B cell (primary cell): Measurements from ENCODE around the gene AAMP. TPM values are rescaled to one million over a fixed set of nuclear protein-coding genes. Genes with fewer than 3 reads are reported as not detected.

Experiments
- ATAC-seq: fragments of 200-7000 bp; cut with Tn5 transposase; one replicate; pipeline ENCODE4 v1.10.0; 2021; ENCODE audit warnings: low read depth, mild to moderate bottlenecking, moderate number of reproducible peaks, moderate library complexity
- CTCF ChIA-PET: fragments of 350-600 bp; sonication (Branson Sonifier 250); formaldehyde crosslinking; loops from one replicate; lab custom pipeline; 2021; ENCODE audit warnings: antibody characterized with exemption, inconsistent platforms; lab: Charles Lee
- POLR2A ChIA-PET: fragments of 350-600 bp; sonication (Branson Sonifier 250); formaldehyde crosslinking; loops from one replicate; lab custom pipeline; 2021; ENCODE audit warnings: antibody characterized with exemption; lab: Charles Lee
- DNase-seq: peaks from one replicate; pipeline ENCODE4 v3.0.0; 2013
- H2AFZ ChIP-seq: 2 replicates; pipeline ENCODE4 v1.6.1; 2012; ENCODE audit warnings: mild to moderate bottlenecking, low read depth, low read length; ENCODE audit not compliant: insufficient read depth, poor library complexity, severe bottlenecking
- H3K27ac ChIP-seq, 2 donors: 1 replicate in 1 of 2; 2 replicates in 1 of 2; pipeline ENCODE4 v1.5.1; 2012 to 2013; ENCODE audit warnings: low read length in 2 of 2, mild to moderate bottlenecking in 2 of 2, moderate library complexity in 1 of 2
- H3K27me3 ChIP-seq, 4 experiments: fragments of 200-600 bp in 1 of 4; sonication (generic) in 1 of 4; replicated peaks in 1 of 4; 1 replicate in 2 of 4; 2 replicates in 2 of 4; pipeline versions ENCODE4 v1.6.1 to v1.7.0; 2013 to 2016; ENCODE audit warnings: low read length in 3 of 4, mild to moderate bottlenecking in 2 of 4, mixed read lengths in 1 of 4, moderate library complexity in 1 of 4; ENCODE audit not compliant: insufficient read depth in 4 of 4, control insufficient read depth in 3 of 4; ENCODE audit errors: control extremely low read depth in 1 of 4
- H3K36me3 ChIP-seq, 2 experiments: replicated peaks in 1 of 2; 1 replicate in 1 of 2; 2 replicates in 1 of 2; pipeline versions ENCODE4 v1.6.1 to v1.7.1; 2013; ENCODE audit warnings: low read length in 1 of 2; ENCODE audit not compliant: insufficient read depth in 2 of 2, control insufficient read depth in 1 of 2; ENCODE audit errors: control extremely low read depth in 1 of 2, extremely low read depth in 1 of 2
- H3K4me1 ChIP-seq, 2 donors: fragments of 200-600 bp in 1 of 2; sonication (generic) in 1 of 2; 1 replicate in 1 of 2; 2 replicates in 1 of 2; pipeline versions ENCODE4 v1.5.1 to v1.6.1; 2013 to 2017; ENCODE audit warnings: low read length in 2 of 2; ENCODE audit not compliant: control insufficient read depth in 2 of 2, insufficient read depth in 2 of 2
- H3K4me2 ChIP-seq: replicated peaks from 2 replicates; pipeline ENCODE3; 2012; ENCODE audit warnings: mild to moderate bottlenecking, low read depth, low read length; ENCODE audit not compliant: poor library complexity, severe bottlenecking
- H3K4me3 ChIP-seq, 5 experiments: fragments of 200-600 bp in 1 of 5; sonication (generic) in 1 of 5; 1 replicate in 3 of 5; 2 replicates in 2 of 5; pipeline versions ENCODE4 v1.5.1 to v1.7.0; 2011 to 2016; ENCODE audit warnings: low read length in 4 of 5, mild to moderate bottlenecking in 4 of 5, low read depth in 2 of 5, control low read depth in 1 of 5, moderate library complexity in 1 of 5; ENCODE audit not compliant: insufficient read depth in 1 of 5; ENCODE audit errors: control extremely low read depth in 1 of 5, extremely low read depth in 1 of 5
- H3K79me2 ChIP-seq: fragments of 200-600 bp; sonication (generic); one replicate; pipeline ENCODE4 v1.6.0; 2016; ENCODE audit warnings: low read length; ENCODE audit not compliant: control insufficient read depth, insufficient read depth
- H3K9ac ChIP-seq: fragments of 200-600 bp; sonication (generic); 2 replicates; pipeline ENCODE4 v1.6.1; 2017; ENCODE audit warnings: mild to moderate bottlenecking, low read length, moderate library complexity
- H3K9me3 ChIP-seq, 3 donors: one replicate each; pipeline versions ENCODE4 v1.6.1 to v1.7.1; 2013; ENCODE audit warnings: low read length in 2 of 3; ENCODE audit not compliant: control insufficient read depth in 2 of 3, insufficient read depth in 1 of 3; ENCODE audit errors: control extremely low read depth in 1 of 3
- H4K20me1 ChIP-seq: 2 replicates; pipeline ENCODE4 v1.6.0; 2012; ENCODE audit warnings: mild to moderate bottlenecking, low read length; ENCODE audit not compliant: insufficient read depth, control insufficient read depth, poor library complexity, severe bottlenecking
- H3K27ac Mint-ChIP-seq: one replicate; pipeline ENCODE4 v1.8.0; 2021; ENCODE audit warnings: mixed read lengths
- H3K27me3 Mint-ChIP-seq: one replicate; pipeline ENCODE4 v1.8.0; 2021; ENCODE audit warnings: mixed read lengths
- H3K4me1 Mint-ChIP-seq: one replicate; pipeline ENCODE4 v1.8.0; 2021; ENCODE audit warnings: mixed read lengths
- H3K4me3 Mint-ChIP-seq: one replicate; pipeline ENCODE4 v1.8.0; 2021; ENCODE audit warnings: mixed read lengths
- H3K9me3 Mint-ChIP-seq: one replicate; pipeline ENCODE4 v1.8.0; 2022; ENCODE audit warnings: mixed read lengths; ENCODE audit not compliant: insufficient read depth
- CTCF ChIP-seq: fragments of 200-600 bp; IDR thresholded peaks from one replicate; pipeline ENCODE4 v1.8.0; 2022; ENCODE audit warnings: antibody characterized with exemption, mild to moderate bottlenecking
- EZH2 ChIP-seq: IDR thresholded peaks from 2 replicates; pipeline ENCODE4 v1.6.1; 2012; ENCODE audit warnings: borderline replicate concordance, low read depth, mild to moderate bottlenecking, moderate library complexity, low read length; ENCODE audit not compliant: insufficient read depth, poor library complexity, severe bottlenecking
- WGBS: methylation state at CpG from one replicate; pipeline ENCODE4 v1.1.5; 2013; ENCODE audit warnings: missing lambda C conversion rate; ENCODE audit not compliant: insufficient coverage; 5-methylcytosine and 5-hydroxymethylcytosine counted together
- intact Hi-C: fragments of 100-400 bp; cut with micrococcal nuclease; formaldehyde crosslinking; loops from one replicate; pipeline ENCODE4 v1.10.0; 2022
- polyA plus RNA-seq: library from polyadenylated mRNA; depleted of rRNA; stranded (reverse); fragments of >200 nt; gene quantifications from 2 replicates; pipeline ENCODE4 v1.2.3, GENCODE V29; 2012
- total RNA-seq, 2 donors: library from RNA; stranded (reverse); fragments of 120-200 nt in 1 of 2; gene quantifications; 1 replicate in 1 of 2; 2 replicates in 1 of 2; pipeline versions ENCODE4 v1.2.3 to v1.2.4, GENCODE V29; 2013 to 2022

Gene AAMP
- total and polyA plus RNA-seq, 2 donors (not counting 1 experiment from before 2014, with no cell fraction given): 56.4 to 65.7 TPM

- H3K4me1 Mint-ChIP-seq: peaks cover 51% of the 10 kb centered on the region
- TF ChIP-seq CTCF: no peak
- no peak for TF ChIP-seq EZH2
- Histone ChIP-seq H3K79me2 (peaks cover 54% of the 10 kb centered on the region), H3K27ac (peak overlapping the region in 1 of 2 donors; percentile 98), H3K36me3 (no peaks in the 10 kb centered on the region), H4K20me1 (no peaks in the 10 kb centered on the region), H3K4me1 (peaks cover 43 to 56% of the 10 kb centered on the region in 2 donors), H3K9ac (no peak overlapping the region), H3K4me3 (no peak overlapping the region), H3K27me3 (no peaks in the 10 kb centered on the region), H2AFZ (no peak overlapping the region), H3K4me2 (peak overlapping the region; percentile 34), H3K9me3 (no peaks in the 10 kb centered on the region)
- peak overlapping the region; percentile 81 for H3K27ac Mint-ChIP-seq
- peak overlapping the region; percentile 45 for H3K4me3 Mint-ChIP-seq
- POLR2A ChIA-PET: interaction anchor here (0.6 to 2.6 kb wide), 4 partner anchors 7 to 580 kb away, joined by 3 to 9 read pairs (median 6); partner anchors contain the start of gene CTDSP1
- DNase-seq (peak; percentile 42), ATAC-seq (no peak)
- WGBS: 50% methylated on average over 2 of the region's 5 CpGs
- no peaks in the 10 kb centered on the region for H3K27me3 Mint-ChIP-seq
- CTCF ChIA-PET: interaction anchor here (0.6 to 15.5 kb wide), 14 partner anchors 8 to 172 kb away, joined by 3 to 331 read pairs (median 4); partner anchors contain the start of genes AAMP, CATIP and PNKD
- no peaks in the 10 kb centered on the region for H3K9me3 Mint-ChIP-seq
- intact Hi-C loops: loop anchor here (2.0 to 5.0 kb wide), 4 partner anchors 29 to 588 kb away; partner anchors contain the start of genes CATIP, CNOT9, USP37 and WNT10A
These were observed 23.9 kb upstream of the AAMP start for GRCh38 chr2:218293715-218294429.
